ENCODE data around the gene CCDC88C. TPM values are rescaled to one million over a fixed set of nuclear protein-coding genes. Genes with fewer than 3 reads are reported as not detected.
"Not testable (repeated sequence)": the region's sequence is repeated elsewhere in the genome, so short reads cannot be mapped to it uniquely, and the experiment has no call there.

Gene CCDC88C
- total RNA-seq, 2 experiments from 2014 or later = 83.6 to 87.8 TPM

- peak; percentile 67 for DNase-seq
- no peaks in the 10 kb centered on the region for H3K27me3 Mint-ChIP-seq
- POLR2A ChIA-PET = interaction anchor here (0.7 to 14.7 kb wide), 14 partner anchors 10 to 111 kb away, joined by 3 to 214 read pairs (median 5); no protein-coding TSS in a partner anchor
- CTCF ChIA-PET = interaction anchor here (0.9 to 13.8 kb wide), 8 partner anchors 10 to 123 kb away, joined by 3 to 155 read pairs (median 6); no protein-coding TSS in a partner anchor
- peaks cover 88% of the 10 kb centered on the region for H3K4me1 Mint-ChIP-seq (ENCODE audit: low read depth)
- peak overlapping the region; percentile 98 for H3K27ac Mint-ChIP-seq
- no peak for TF ChIP-seq CTCF (IDR thresholded peaks at IDR 0.05)
- peak overlapping the region; percentile 71 for H3K4me3 Mint-ChIP-seq
- ATAC-seq = peak; percentile 72
- H3K36me3 Mint-ChIP-seq (ENCODE audit: low read depth) = peaks cover 74% of the 10 kb centered on the region
- no peaks in the 10 kb centered on the region for H3K9me3 Mint-ChIP-seq
- intact Hi-C loops (cut with micrococcal nuclease) = loop anchor here (10.0 kb wide), 1 partner anchor 55 kb away; no protein-coding TSS in a partner anchor
Measured at GRCh38 chr14:91409928-91410718, 7.5 kb downstream of the CCDC88C start.

- peak overlapping the region; percentile 98 for H3K27ac Mint-ChIP-seq
- H3K27me3 Mint-ChIP-seq; DNase-seq; H3K9me3 Mint-ChIP-seq; intact Hi-C loops (cut with micrococcal nuclease); ATAC-seq: not testable (repeated sequence)
- peaks cover 88% of the 10 kb centered on the region for H3K4me1 Mint-ChIP-seq (ENCODE audit: low read depth)
- CTCF ChIA-PET = interaction anchor here (0.9 to 1.3 kb wide), 4 partner anchors 54 to 122 kb away, joined by 3 read pairs; no protein-coding TSS in a partner anchor
- POLR2A ChIA-PET = interaction anchor here (0.6 to 14.7 kb wide), 6 partner anchors 8 to 82 kb away, joined by 3 to 214 read pairs (median 4); partner anchors contain the start of gene CCDC88C
- H3K36me3 Mint-ChIP-seq (ENCODE audit: low read depth) = peaks cover 69% of the 10 kb centered on the region
- H3K4me3 Mint-ChIP-seq = peak overlapping the region; percentile 71
Measured at GRCh38 chr14:91409240-91409639, 8.4 kb downstream of the CCDC88C start.

DNA sequence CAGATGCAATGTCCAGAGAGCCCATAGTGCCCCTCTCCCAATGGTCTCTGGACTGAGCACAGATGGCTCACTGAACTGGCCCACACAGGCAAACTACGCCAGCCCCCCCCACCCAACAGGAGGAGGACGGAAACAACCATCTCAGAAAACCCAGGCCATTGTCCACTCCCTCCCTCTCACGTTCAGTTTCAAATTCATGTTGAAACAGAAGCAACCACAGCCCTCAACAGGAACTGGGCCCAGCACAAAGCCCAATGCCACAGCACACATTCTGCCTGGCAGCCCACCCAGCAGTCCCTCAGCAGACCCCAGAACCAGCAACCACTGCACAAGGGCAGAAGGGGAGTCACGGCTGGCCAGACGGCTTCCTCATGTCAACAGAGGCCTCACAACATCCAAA lies 10.6 kb downstream of the CCDC88C start:
- ATAC-seq (no peak), DNase-seq (no peak)
- TF ChIP-seq CTCF (IDR thresholded peaks at IDR 0.05) = no peak
- no peaks in the 10 kb centered on the region for H3K27me3 Mint-ChIP-seq
- intact Hi-C loops (cut with micrococcal nuclease) = no loop called here
- H3K36me3 Mint-ChIP-seq (ENCODE audit: low read depth) = peaks cover 52% of the 10 kb centered on the region
- peaks cover 91% of the 10 kb centered on the region for H3K4me1 Mint-ChIP-seq (ENCODE audit: low read depth)
- H3K4me3 Mint-ChIP-seq = no peak overlapping the region
- peak overlapping the region; percentile 98 for H3K27ac Mint-ChIP-seq
- no peaks in the 10 kb centered on the region for H3K9me3 Mint-ChIP-seq
- CTCF ChIA-PET = no interaction called here
- POLR2A ChIA-PET = interaction anchor here (14.7 kb wide), 1 partner anchor 7 kb away, joined by 214 read pairs; no protein-coding TSS in a partner anchor

- no peak for ATAC-seq
- H3K27me3 Mint-ChIP-seq = no peaks in the 10 kb centered on the region
- H3K4me3 Mint-ChIP-seq = no peak overlapping the region
- no peaks in the 10 kb centered on the region for H3K9me3 Mint-ChIP-seq
- DNase-seq = no peak
- H3K36me3 Mint-ChIP-seq (ENCODE audit: low read depth) = peaks cover 53% of the 10 kb centered on the region
- TF ChIP-seq CTCF (IDR thresholded peaks at IDR 0.05) = no peak
- intact Hi-C loops (cut with micrococcal nuclease) = no loop called here
- peak overlapping the region; percentile 98 for H3K27ac Mint-ChIP-seq
- ChIA-PET CTCF (interaction anchor here (1.5 to 7.3 kb wide), 2 partner anchors 8 to 84 kb away, joined by 7 to 36 read pairs; no protein-coding TSS in a partner anchor), POLR2A (interaction anchor here (1.7 to 13.8 kb wide), 2 partner anchors 8 to 32 kb away, joined by 7 to 214 read pairs; partner anchors contain the start of gene CCDC88C)
- H3K4me1 Mint-ChIP-seq (ENCODE audit: low read depth) = peaks cover 89% of the 10 kb centered on the region
Measured at GRCh38 chr14:91406451-91406850, 11.2 kb downstream of the CCDC88C start.

- no peak for ATAC-seq
- POLR2A ChIA-PET = interaction anchor here (0.8 to 13.8 kb wide), 12 partner anchors 8 to 163 kb away, joined by 3 to 214 read pairs (median 4); partner anchors contain the start of gene CCDC88C
- no peak for DNase-seq
- intact Hi-C loops (cut with micrococcal nuclease) = no loop called here
- peak overlapping the region; percentile 98 for H3K27ac Mint-ChIP-seq
- H3K9me3 Mint-ChIP-seq = no peaks in the 10 kb centered on the region
- peak overlapping the region; percentile 59 for H3K4me3 Mint-ChIP-seq
- no peak for TF ChIP-seq CTCF (IDR thresholded peaks at IDR 0.05)
- peaks cover 87% of the 10 kb centered on the region for H3K4me1 Mint-ChIP-seq (ENCODE audit: low read depth)
- H3K36me3 Mint-ChIP-seq (ENCODE audit: low read depth) = peaks cover 48% of the 10 kb centered on the region
- CTCF ChIA-PET = interaction anchor here (0.6 to 7.3 kb wide), 9 partner anchors 9 to 89 kb away, joined by 3 to 36 read pairs (median 4); no protein-coding TSS in a partner anchor
- no peaks in the 10 kb centered on the region for H3K27me3 Mint-ChIP-seq
Measured at GRCh38 chr14:91405724-91406435, 11.7 kb downstream of the CCDC88C start.

All from activated CD8-positive, alpha-beta T cell treated with anti-CD3 and anti-CD28 coated beads for 36 hours (primary cell).